LNCaP clone FGC (cell line): ENCODE measurements around the gene AADACL2.
"Not testable (repeated sequence)": the region's sequence is repeated elsewhere in the genome, so short reads cannot be mapped to it uniquely, and the experiment has no call there.

Experiments
- DNase-seq: peaks from one replicate; pipeline ENCODE4 v3.0.0-alpha.2; 2011; ENCODE audit warnings: low read depth
- H3K4me3 ChIP-seq: 2 replicates; pipeline ENCODE4 v1.5.1; 2011; ENCODE audit warnings: mild to moderate bottlenecking, low read depth, low read length, control low read depth
- CTCF ChIP-seq: IDR thresholded peaks from 2 replicates; pipeline ENCODE4 v1.5.1; 2012; ENCODE audit warnings: mild to moderate bottlenecking; ENCODE audit not compliant: control insufficient read depth, insufficient read depth; ENCODE audit errors: extremely low read depth

Gene AADACL2

GRCh38 chr3:151753846-151754245 is 20.1 kb downstream of the AADACL2 start:
- TF ChIP-seq CTCF = no peak
- no peak overlapping the region for H3K4me3 ChIP-seq
- no peak for DNase-seq

GRCh38 chr3:151761581-151761980 is 27.9 kb downstream of the AADACL2 start:
- TF ChIP-seq CTCF = no peak
- H3K4me3 ChIP-seq = no peak overlapping the region
- no peak for DNase-seq

- H3K4me3 ChIP-seq = not testable (repeated sequence)
Measured at GRCh38 chr3:151764699-151765098, 31.0 kb downstream of the AADACL2 start.

GRCh38 chr3:151765685-151766084 is 32.0 kb downstream of the AADACL2 start:
- H3K4me3 ChIP-seq = no peak overlapping the region
- DNase-seq = no peak
- no peak for TF ChIP-seq CTCF

More at GRCh38 chr3:151764699-151765098, 31.0 kb downstream of the AADACL2 start:
- DNase-seq = not testable (repeated sequence)

GRCh38 chr3:151766454-151766853 is 32.7 kb downstream of the AADACL2 start:
- H3K4me3 ChIP-seq = no peak overlapping the region
- no peak for DNase-seq
- TF ChIP-seq CTCF = no peak

GRCh38 chr3:151768393-151768930 is 34.7 kb downstream of the AADACL2 start:
- H3K4me3 ChIP-seq = no peak overlapping the region
- TF ChIP-seq CTCF = no peak
- no peak for DNase-seq

- H3K4me3 ChIP-seq = no peak overlapping the region
- no peak for TF ChIP-seq CTCF
- no peak for DNase-seq
Measured at GRCh38 chr3:151769175-151769574, 35.4 kb downstream of the AADACL2 start.

GRCh38 chr3:151770956-151771355 is 37.2 kb downstream of the AADACL2 start:
- TF ChIP-seq CTCF = no peak
- H3K4me3 ChIP-seq = no peak overlapping the region
- DNase-seq = no peak
